Measurements from ENCODE around the gene PPP2R2C.

DNA sequence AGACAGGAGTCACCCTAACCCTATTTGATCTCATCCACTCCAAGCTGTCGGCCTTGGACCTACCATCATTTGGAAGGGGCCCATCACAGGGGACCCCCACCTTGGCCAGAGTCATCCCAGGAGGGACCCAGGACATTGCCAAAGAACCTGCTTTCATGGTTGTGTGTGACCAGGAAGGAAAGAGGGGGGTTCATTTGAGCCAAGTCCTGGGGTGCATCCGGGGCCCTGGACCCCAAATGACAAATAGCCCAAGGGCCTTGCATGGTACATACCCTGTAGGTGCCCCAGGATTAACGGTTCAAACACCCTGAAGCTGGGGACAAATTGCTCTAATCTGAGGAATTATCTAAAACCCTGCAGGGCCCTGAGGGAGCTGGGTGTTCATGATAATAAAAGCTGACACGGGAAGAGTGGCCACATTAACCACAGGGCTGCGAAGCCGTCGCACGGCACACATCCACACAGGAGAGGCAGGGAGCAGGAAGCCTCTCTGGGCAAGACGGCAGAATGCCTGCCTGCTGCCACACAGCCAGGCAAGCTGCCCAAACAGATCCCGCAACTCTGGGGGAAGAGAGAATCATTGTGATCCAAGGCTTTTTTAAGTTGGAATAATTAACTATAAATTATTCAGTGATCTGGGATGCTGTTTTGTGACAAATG lies 28.2 kb upstream of the PPP2R2C start:
- TF ChIP-seq CTCF (IDR thresholded peaks at IDR 0.05) (no peak), ZFX (IDR thresholded peaks at IDR 0.05; ENCODE audit: borderline replicate concordance) (no peak)
